Body of pancreas (tissue), 4 donors: Measurements from ENCODE around the gene RGS7BP. TPM values are rescaled to one million over a fixed set of nuclear protein-coding genes. Genes with fewer than 3 reads are reported as not detected.

ENCODE experiments used
- ATAC-seq: fragments of 150-250 bp; one replicate; pipeline ENCODE4 v1.9.1; 2016
- DNase-seq, 4 donors: peaks; one replicate each; pipeline ENCODE4 v3.0.0-alpha.2; 2019
- H3K27ac ChIP-seq, 4 donors: fragments of 200-600 bp; sonication (generic); 1 replicate in 3 of 4; 2 replicates in 1 of 4; pipeline versions ENCODE4 v1.5.1 to v1.6.1; 2016 to 2019; ENCODE audit warnings: mild to moderate bottlenecking in 1 of 4, mixed read lengths in 1 of 4, moderate library complexity in 1 of 4
- H3K27me3 ChIP-seq, 2 donors: fragments of 200-600 bp; sonication (generic); one replicate each; pipeline ENCODE4 v1.6.0; 2016; ENCODE audit warnings: mild to moderate bottlenecking in 1 of 2
- H3K36me3 ChIP-seq, 2 donors: fragments of 200-600 bp; sonication (generic); replicated peaks in 1 of 2; 2 replicates each; pipeline ENCODE4 v1.5.1; 2016; ENCODE audit warnings: low read depth in 2 of 2; ENCODE audit not compliant: insufficient read depth in 1 of 2
- H3K4me1 ChIP-seq: fragments of 200-600 bp; sonication (generic); one replicate; pipeline ENCODE4 v1.6.0; 2016
- H3K4me3 ChIP-seq, 2 donors: fragments of 200-600 bp; sonication (generic); 1 replicate in 1 of 2; 2 replicates in 1 of 2; pipeline ENCODE4 v1.5.1; 2016 to 2019
- H3K9me3 ChIP-seq, 3 donors: fragments of 200-600 bp; sonication (generic); 1 replicate in 2 of 3; 2 replicates in 1 of 3; pipeline ENCODE4 v1.5.1; 2016
- CTCF ChIP-seq, 7 experiments: fragments of 450-650 bp in 4 of 7; fragments of 200-600 bp in 3 of 7; sonication (generic) in 3 of 7; IDR thresholded peaks; one replicate each; pipeline ENCODE4 v1.5.1; 2016 to 2019; ENCODE audit warnings: antibody characterized with exemption in 7 of 7
- POLR2A ChIP-seq, 3 donors: fragments of 450-650 bp; IDR thresholded peaks; one replicate each; pipeline ENCODE4 v1.6.1; 2016; ENCODE audit warnings: antibody characterized with exemption in 3 of 3, mild to moderate bottlenecking in 2 of 3
- WGBS, 2 donors: methylation state at CpG; one replicate each; pipeline ENCODE4 v1.1.5; 2017; 5-methylcytosine and 5-hydroxymethylcytosine counted together
- intact Hi-C: fragments of 100-400 bp; cut with DNase I; formaldehyde crosslinking; loops from one replicate; pipeline ENCODE4 v1.15.1; 2023
- total RNA-seq, 2 donors: library from RNA; depleted of rRNA; stranded (reverse); fragments of >200 nt; gene quantifications; one replicate each; pipeline ENCODE4 v1.1.0, GENCODE V29; 2016

RGS7BP gene
- total RNA-seq, 2 donors from 2014 or later, result under 0.01 to 3.1 TPM

- ATAC-seq (no peak), DNase-seq (no peak)
- intact Hi-C loops, result no loop called here
- Histone ChIP-seq H3K36me3 (no peaks in the 10 kb centered on the region), H3K4me3 (no peak overlapping the region), H3K27ac (no peak overlapping the region), H3K9me3 (no peaks in the 10 kb centered on the region), H3K27me3 (no peaks in the 10 kb centered on the region), H3K4me1 (no peaks in the 10 kb centered on the region)
- no peak for TF ChIP-seq CTCF (IDR thresholded peaks at IDR 0.05)
- TF ChIP-seq POLR2A (IDR thresholded peaks at IDR 0.05), result no peak
These were observed 18.5 kb upstream of the RGS7BP start for GRCh38 chr5:64487283-64487682.

- H3K4me3 ChIP-seq, result no peak overlapping the region
- H3K36me3 ChIP-seq, result no peaks in the 10 kb centered on the region
- 10 to 34% methylated on average over 3 to 5 of the region's 5 CpGs for WGBS, 2 donors
- ATAC-seq (no peak), DNase-seq (no peak)
- H3K27me3 ChIP-seq, result no peaks in the 10 kb centered on the region
- TF ChIP-seq POLR2A (IDR thresholded peaks at IDR 0.05) (no peak), CTCF (IDR thresholded peaks at IDR 0.05) (no peak)
- no peaks in the 10 kb centered on the region for H3K9me3 ChIP-seq
- no peaks in the 10 kb centered on the region for H3K4me1 ChIP-seq
- no peak overlapping the region for H3K27ac ChIP-seq
- intact Hi-C loops, result no loop called here
These were observed 16.0 kb upstream of the RGS7BP start for GRCh38 chr5:64489857-64490256.

- no peaks in the 10 kb centered on the region for H3K4me1 ChIP-seq
- intact Hi-C loops, result no loop called here
- H3K27me3 ChIP-seq, result no peaks in the 10 kb centered on the region
- no peak for DNase-seq
- H3K4me3 ChIP-seq, result no peak overlapping the region
- TF ChIP-seq CTCF (IDR thresholded peaks at IDR 0.05) (no peak), POLR2A (IDR thresholded peaks at IDR 0.05) (no peak)
- no peak overlapping the region for H3K27ac ChIP-seq
- 25 to 37% methylated on average over 2 of the region's 2 CpGs for WGBS, 2 donors
- H3K36me3 ChIP-seq, result no peaks in the 10 kb centered on the region
- H3K9me3 ChIP-seq, result no peaks in the 10 kb centered on the region
- ATAC-seq, result no peak
These were observed 8.4 kb upstream of the RGS7BP start for GRCh38 chr5:64497386-64497785.

- no peak for TF ChIP-seq CTCF (IDR thresholded peaks at IDR 0.05)
- no peak for TF ChIP-seq POLR2A (IDR thresholded peaks at IDR 0.05)
- Histone ChIP-seq H3K27me3 (peaks cover 0 to 9% of the 10 kb centered on the region in 2 donors), H3K9me3 (no peaks in the 10 kb centered on the region), H3K4me1 (peaks cover 15% of the 10 kb centered on the region), H3K4me3 (no peak overlapping the region), H3K36me3 (no peaks in the 10 kb centered on the region), H3K27ac (no peak overlapping the region)
- DNase-seq, result no peak
- intact Hi-C loops, result no loop called here
- ATAC-seq, result no peak
- 15 to 19% methylated on average over 5 of the region's 5 CpGs for WGBS, 2 donors
These were observed 3.6 kb upstream of the RGS7BP start for GRCh38 chr5:64502196-64502595.

GRCh38 chr5:64506567-64507263 is 900 bp downstream of the RGS7BP start:
- WGBS, 2 donors, result 1 to 3% methylated on average over 25 to 39 of the region's 39 CpGs
- Histone ChIP-seq H3K4me1 (peaks cover 16% of the 10 kb centered on the region), H3K36me3 (no peaks in the 10 kb centered on the region), H3K9me3 (no peaks in the 10 kb centered on the region), H3K4me3 (no peak overlapping the region), H3K27ac (no peak overlapping the region), H3K27me3 (peaks cover 0 to 10% of the 10 kb centered on the region in 2 donors)
- ATAC-seq (no peak), DNase-seq (no peak)
- TF ChIP-seq CTCF (IDR thresholded peaks at IDR 0.05), result no peak
- no peak for TF ChIP-seq POLR2A (IDR thresholded peaks at IDR 0.05)
- intact Hi-C loops, result no loop called here
